Measurements from ENCODE around the gene ITIH3. TPM values are rescaled to one million over a fixed set of nuclear protein-coding genes. Genes with fewer than 3 reads are reported as not detected.

ITIH3 gene
- polyA plus RNA-seq, 1 of the 3 experiments (the other 2 are of a cell fraction): 4.3 TPM

GRCh38 chr3:52777127-52777958 lies 17.3 kb upstream of the ITIH3 start, which contains the start of gene ITIH1:
TSS of gene ITIH1 (plus strand) at chr3:52777599. CDS start at chr3:52777616, 17 bp downstream.
- H3F3A ChIP-seq (replicated peaks; ENCODE audit: insufficient read depth): no peaks in the 10 kb centered on the region
- CTCF ChIA-PET: no interaction called here
- 63% methylated on average over 8 of the region's 12 CpGs for WGBS (ENCODE audit: low lambda C conversion rate)
- H3K9me2 ChIP-seq: no peaks in the 10 kb centered on the region
- TF ChIP-seq JUND (IDR thresholded peaks at IDR 0.05) (no peak), POLR2AphosphoS5 (IDR thresholded peaks at IDR 0.05; ENCODE audit: low read depth, low read length) (no peak), MAX (IDR thresholded peaks at IDR 0.05; ENCODE audit: low read depth) (no peak), CHD2 (IDR thresholded peaks at IDR 0.05; ENCODE audit: low read length, partially characterized antibody) (no peak), EZH2phosphoT487 (IDR thresholded peaks at IDR 0.05; ENCODE audit: borderline replicate concordance, low read depth) (no peak), ZBTB33 (IDR thresholded peaks at IDR 0.05; ENCODE audit: borderline replicate concordance, low read depth) (no peak), TAF1 (IDR thresholded peaks at IDR 0.05; ENCODE audit: borderline replicate concordance, low read depth, low read length) (no peak), MXI1 (IDR thresholded peaks at IDR 0.05; ENCODE audit: low read depth, low read length) (no peak), MEF2A (IDR thresholded peaks at IDR 0.05; ENCODE audit: borderline replicate concordance, low read depth) (no peak)
- H3K27me3 ChIP-seq (ENCODE audit: insufficient read depth): peaks cover 13% of the 10 kb centered on the region; the same call in 1 of the 2 replicates
- POLR2A ChIA-PET: no interaction called here
- no peak within 1 kb of the TSS for H3K4me2 ChIP-seq
- H3K9me3 ChIP-seq: no peaks in the 10 kb centered on the region
- H3K27ac ChIP-seq (ENCODE audit: low read depth in 2 of 2, low read length in 1 of 2): no peak within 1 kb of the TSS
- no peaks in the 10 kb centered on the region for H3K79me2 ChIP-seq (ENCODE audit: insufficient read depth)
- no peaks in the 10 kb centered on the region for H3K36me3 ChIP-seq (replicated peaks in 1 of 2; ENCODE audit: control insufficient read depth in 1 of 2, insufficient read depth in 2 of 2, low read length in 1 of 2)
- no peak within 1 kb of the TSS for H2AFZ ChIP-seq (ENCODE audit: low read depth)
- H3K9ac ChIP-seq: no peak within 1 kb of the TSS
- DNase-seq: no peak
- peaks cover 0 to 10% of the 10 kb centered on the region in 2 experiments; a peak in 1 of 4 replicates for H3K4me1 ChIP-seq (ENCODE audit: control insufficient read depth in 1 of 2, insufficient read depth in 2 of 2, low read depth in 1 of 2, low read length in 1 of 2)
- no peaks in the 10 kb centered on the region for H4K20me1 ChIP-seq (ENCODE audit: insufficient read depth)
- H3K4me3 ChIP-seq (ENCODE audit: low read depth in 2 of 2, low read length in 1 of 2): no peak within 1 kb of the TSS

- H4K20me1 ChIP-seq (ENCODE audit: insufficient read depth): no peaks in the 10 kb centered on the region
- no peak overlapping the region for H2AFZ ChIP-seq (ENCODE audit: low read depth)
- no peak overlapping the region for H3K4me3 ChIP-seq (ENCODE audit: low read depth in 2 of 2, low read length in 1 of 2)
- no peaks in the 10 kb centered on the region for H3K79me2 ChIP-seq (ENCODE audit: insufficient read depth)
- no peak for TF ChIP-seq IRF3 (IDR thresholded peaks at IDR 0.05; ENCODE audit: low read depth, low read length)
- TF ChIP-seq REST (IDR thresholded peaks at IDR 0.05; ENCODE audit: low read depth, low read length): peak; percentile 54; the same call in 1 of the 2 replicates
- TF ChIP-seq SIN3A (IDR thresholded peaks at IDR 0.05; ENCODE audit: borderline replicate concordance, low read depth, low read length): no peak
- TF ChIP-seq TAF1 (IDR thresholded peaks at IDR 0.05; ENCODE audit: borderline replicate concordance, low read depth, low read length): no peak
- TF ChIP-seq NRF1 (IDR thresholded peaks at IDR 0.05; ENCODE audit: low read depth, low read length): no peak
- TF ChIP-seq FOXM1 (IDR thresholded peaks at IDR 0.05; ENCODE audit: low read depth): no peak
- H3K27me3 ChIP-seq (ENCODE audit: insufficient read depth): peaks cover 13% of the 10 kb centered on the region; the same call in 1 of the 2 replicates
- H3K9ac ChIP-seq: no peak overlapping the region
- peaks cover 0 to 10% of the 10 kb centered on the region in 2 experiments; a peak in 1 of 4 replicates for H3K4me1 ChIP-seq (ENCODE audit: control insufficient read depth in 1 of 2, insufficient read depth in 2 of 2, low read depth in 1 of 2, low read length in 1 of 2)
- no peaks in the 10 kb centered on the region for H3F3A ChIP-seq (replicated peaks; ENCODE audit: insufficient read depth)
- ChIA-PET CTCF (interaction anchor here (0.8 kb wide), 1 partner anchor 14 kb away, joined by 5 read pairs; no protein-coding TSS in a partner anchor), POLR2A (no interaction called here)
- H3K27ac ChIP-seq (ENCODE audit: low read depth in 2 of 2, low read length in 1 of 2): no peak overlapping the region
- no peaks in the 10 kb centered on the region for H3K9me3 ChIP-seq
- H3K4me2 ChIP-seq: no peak overlapping the region
- no peaks in the 10 kb centered on the region for H3K9me2 ChIP-seq
- no peak for DNase-seq
- H3K36me3 ChIP-seq (replicated peaks in 1 of 2; ENCODE audit: control insufficient read depth in 1 of 2, insufficient read depth in 2 of 2, low read length in 1 of 2): no peaks in the 10 kb centered on the region
- 76% methylated on average over 15 of the region's 17 CpGs for WGBS (ENCODE audit: low lambda C conversion rate)
Observed at GRCh38 chr3:52777959-52778805, 16.4 kb upstream of the ITIH3 start.
